ENCODE measurements around the gene CAMTA2.

DNA sequence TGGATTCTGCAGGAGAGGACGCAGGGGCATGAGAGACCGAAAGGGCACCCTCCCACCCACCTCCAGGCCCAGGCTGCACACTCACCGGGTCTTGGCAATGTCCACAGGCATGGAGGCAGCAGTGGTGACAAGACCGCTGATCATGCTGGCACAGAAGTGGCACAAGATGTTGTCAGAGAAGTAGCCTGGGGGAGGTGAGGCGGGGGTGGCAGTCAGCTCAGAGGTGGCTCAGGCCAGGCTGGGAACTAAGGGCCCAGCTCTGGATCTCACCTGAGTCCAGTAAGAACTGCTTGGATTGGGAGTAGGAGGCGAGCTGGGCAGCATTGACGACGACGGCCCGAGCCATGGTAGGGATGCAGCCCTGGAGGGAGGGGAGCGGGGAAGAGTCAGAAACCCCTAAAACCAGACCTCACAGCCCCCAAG lies 49.4 kb downstream of the CAMTA2 start:
- TF ChIP-seq EZH2 (IDR thresholded peaks at IDR 0.05; ENCODE audit: low read length) = no peak
- TF ChIP-seq, protein P1, sequence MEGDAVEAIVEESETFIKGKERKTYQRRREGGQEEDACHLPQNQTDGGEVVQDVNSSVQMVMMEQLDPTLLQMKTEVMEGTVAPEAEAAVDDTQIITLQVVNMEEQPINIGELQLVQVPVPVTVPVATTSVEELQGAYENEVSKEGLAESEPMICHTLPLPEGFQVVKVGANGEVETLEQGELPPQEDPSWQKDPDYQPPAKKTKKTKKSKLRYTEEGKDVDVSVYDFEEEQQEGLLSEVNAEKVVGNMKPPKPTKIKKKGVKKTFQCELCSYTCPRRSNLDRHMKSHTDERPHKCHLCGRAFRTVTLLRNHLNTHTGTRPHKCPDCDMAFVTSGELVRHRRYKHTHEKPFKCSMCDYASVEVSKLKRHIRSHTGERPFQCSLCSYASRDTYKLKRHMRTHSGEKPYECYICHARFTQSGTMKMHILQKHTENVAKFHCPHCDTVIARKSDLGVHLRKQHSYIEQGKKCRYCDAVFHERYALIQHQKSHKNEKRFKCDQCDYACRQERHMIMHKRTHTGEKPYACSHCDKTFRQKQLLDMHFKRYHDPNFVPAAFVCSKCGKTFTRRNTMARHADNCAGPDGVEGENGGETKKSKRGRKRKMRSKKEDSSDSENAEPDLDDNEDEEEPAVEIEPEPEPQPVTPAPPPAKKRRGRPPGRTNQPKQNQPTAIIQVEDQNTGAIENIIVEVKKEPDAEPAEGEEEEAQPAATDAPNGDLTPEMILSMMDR (optimal IDR thresholded peaks at IDR 0.05 in 1 of 3, IDR thresholded peaks at IDR 0.05 in 1 of 3, conservative IDR thresholded peaks at IDR 0.05 in 1 of 3; ENCODE audit: extremely low read depth in 1 of 3, insufficient read depth in 2 of 3, low read length in 3 of 3) = no peak
